HPDE6-E6E7 (cell line): Measurements from ENCODE around the gene RAP1GAP.

Experiments
- DNase-seq: peaks from one replicate; pipeline ENCODE4 v3.0.0; 2011; ENCODE audit warnings: missing footprints; ENCODE audit errors: extremely low spot score

Gene RAP1GAP

DNA sequence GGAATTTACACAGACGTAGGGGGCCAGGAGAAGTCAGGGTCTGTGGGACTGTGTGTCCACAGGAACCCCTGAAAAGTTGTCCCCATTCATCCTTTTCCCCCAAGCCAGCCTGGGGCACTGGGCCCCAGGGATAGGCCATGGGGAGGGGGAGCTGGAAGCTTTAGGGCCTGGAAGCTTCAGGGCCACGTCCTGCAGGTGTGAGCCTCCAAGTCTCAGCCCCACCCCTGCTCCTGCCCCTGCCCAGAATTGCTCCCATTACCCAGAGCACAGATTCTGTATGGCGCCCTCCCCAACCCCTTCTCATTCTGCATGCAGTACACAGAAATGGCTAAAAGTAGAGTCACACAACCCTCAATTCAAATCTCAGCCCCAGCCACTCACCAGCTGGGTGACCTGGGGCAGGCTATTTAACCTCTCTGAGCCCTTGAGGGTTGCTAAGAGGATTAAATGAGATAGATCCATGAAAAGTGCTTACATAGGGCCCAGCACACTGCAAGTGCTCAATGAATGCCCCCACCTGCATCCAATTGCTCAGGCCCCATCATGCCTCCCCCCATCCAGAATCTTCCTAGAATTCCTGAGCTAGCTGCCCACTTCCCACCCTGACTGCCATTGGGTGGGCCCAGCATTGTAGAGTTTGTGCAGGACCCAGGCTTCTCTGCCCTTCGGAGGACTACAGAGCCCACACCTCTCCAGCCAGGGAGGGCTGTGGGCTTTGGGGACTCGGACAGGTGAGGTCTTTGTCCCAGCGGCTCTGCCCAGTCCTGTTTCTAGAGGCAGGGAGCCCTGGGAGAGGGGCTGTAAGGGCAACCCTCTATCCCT, 6.5 kb downstream of the RAP1GAP start:
- DNase-seq = no peak

GRCh38 chr1:21661886-21662285, 7.3 kb downstream of the RAP1GAP start:
- no peak for DNase-seq

- DNase-seq = no peak
Observed at GRCh38 chr1:21659924-21660326, 9.2 kb downstream of the RAP1GAP start.

DNA sequence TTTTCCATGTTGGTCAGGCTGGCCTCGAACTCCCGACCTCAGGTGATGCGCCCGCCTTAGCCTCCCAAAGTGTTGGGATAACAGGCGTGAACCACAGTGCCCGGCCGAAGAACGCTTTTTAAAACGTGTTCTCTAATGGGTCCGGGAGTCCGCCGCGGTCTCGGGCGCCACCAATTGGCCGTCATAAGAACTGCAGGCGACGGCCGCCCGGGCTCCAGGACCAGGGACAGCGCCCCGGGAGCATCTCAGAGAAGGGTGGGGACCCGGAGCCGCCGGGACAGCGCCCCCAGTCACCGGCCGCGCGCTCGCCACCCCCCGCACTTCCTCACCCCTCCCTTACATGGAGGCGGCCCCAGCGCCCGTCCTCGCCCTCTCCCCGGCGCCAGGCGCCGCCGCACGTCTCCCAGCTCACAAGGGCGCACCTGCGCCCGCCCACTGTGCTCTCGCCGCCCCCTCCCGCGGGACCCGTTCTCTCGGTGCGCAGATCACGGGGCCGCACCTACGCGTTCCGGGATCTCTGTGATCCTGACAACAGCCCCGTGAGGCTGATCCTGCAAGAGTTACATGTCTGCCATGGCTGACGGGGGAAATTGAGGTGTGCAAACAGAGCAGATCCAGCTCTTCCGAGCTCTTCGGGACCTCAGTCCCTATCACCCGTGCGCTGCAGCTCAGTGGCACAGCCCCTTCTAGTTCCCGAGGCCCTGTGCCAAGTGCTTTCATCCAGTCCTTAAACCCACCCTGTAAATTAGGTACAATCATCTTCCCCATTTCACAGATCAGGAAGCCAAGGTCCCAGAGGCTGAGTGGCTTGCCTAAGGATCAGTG, 9.8 kb downstream of the RAP1GAP start:
- DNase-seq = peak; percentile 82

DNA sequence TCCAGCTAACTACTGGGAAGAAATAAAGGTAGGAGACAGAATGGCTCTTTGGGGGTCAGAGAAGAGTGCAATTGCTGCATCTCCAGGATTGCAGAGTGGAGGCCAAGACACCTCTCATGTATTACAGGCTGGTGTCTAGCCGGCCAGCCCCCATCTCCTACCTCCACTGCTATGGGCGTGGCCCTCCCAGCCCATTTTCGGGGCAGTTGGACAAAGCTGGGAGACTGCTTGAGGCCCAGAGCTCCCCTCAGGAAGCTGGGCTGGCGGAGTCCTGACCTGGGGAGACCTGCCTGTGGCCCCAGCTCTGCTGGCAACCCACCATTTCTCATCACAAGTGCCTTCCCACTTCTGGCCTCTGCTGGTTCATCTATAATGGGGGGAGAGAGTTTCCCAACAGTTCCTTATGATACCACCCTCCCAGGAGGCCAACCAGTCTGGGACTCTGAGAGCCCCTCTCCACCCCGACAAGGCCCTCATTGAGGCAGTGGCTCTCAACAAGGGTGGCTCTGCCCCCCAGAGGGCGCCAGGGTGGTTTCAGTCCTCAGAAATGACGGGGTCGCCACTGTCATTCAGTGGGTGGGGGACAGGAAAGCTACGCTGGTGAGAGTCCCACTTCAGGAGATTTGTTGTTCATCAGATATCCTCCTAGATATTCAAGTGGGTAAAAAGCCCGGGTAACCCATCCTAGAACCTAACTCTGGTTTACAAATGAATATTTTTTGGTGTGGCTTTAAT, 11.5 kb downstream of the RAP1GAP start:
- DNase-seq = no peak

DNA sequence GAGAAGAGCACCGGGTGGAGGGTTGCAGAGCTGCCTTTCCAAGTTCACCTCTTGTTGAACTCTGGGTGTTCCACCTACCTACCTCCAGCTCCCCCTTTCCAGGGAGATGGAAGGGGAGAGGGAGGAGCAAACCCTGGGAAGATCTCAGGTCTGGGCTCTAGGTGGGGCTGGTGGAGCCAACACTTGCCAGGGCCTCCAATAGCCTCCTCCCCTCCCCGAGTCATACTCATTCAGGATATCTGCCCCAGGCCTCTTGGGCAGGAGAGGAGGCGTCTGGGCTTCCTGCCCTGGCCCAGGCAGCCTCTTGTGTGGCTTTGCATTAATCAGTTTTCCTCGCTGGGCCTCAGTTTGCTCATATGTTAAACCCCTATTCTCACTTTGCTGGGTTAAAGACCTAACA, 13.4 kb downstream of the RAP1GAP start:
- peak; percentile 81 for DNase-seq

DNA sequence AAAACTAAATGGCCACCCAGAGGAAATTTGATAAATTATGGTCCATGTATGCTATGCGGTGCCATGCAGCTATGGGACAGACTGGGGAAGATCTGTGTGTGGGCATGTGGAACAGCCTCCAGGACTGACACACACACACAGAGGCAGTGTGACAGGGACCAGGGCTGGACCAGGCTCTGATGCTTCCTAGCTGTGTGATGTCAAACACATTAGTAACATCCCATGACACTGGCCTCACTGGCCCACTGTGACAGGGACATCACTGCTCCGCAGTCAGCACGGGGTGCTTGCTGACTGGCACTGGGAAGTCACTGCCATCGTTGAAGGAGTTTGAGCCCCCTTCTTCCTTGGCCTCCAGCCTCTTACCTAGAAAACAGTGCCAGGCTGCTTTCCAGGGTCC, 13.9 kb downstream of the RAP1GAP start:
- DNase-seq = no peak

DNA sequence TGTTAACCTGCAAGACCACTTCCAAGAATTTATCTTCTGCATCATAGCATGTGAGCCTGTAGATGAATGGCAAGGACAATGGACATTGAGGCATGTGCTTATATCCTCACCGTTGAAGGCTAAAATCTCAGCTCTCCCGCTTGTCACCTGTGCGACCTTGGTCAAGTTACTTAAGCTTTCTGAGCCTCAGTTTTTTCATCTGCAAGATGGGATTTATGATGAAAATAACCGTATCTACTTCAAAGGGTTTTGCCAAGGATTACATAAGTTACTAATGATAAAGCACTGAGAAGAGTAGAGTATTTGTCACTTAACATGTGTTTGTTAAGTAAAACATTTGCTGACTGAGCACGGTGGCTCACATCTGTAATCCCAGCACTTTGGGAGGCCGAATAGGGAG, 14.9 kb downstream of the RAP1GAP start:
- DNase-seq = no peak

DNA sequence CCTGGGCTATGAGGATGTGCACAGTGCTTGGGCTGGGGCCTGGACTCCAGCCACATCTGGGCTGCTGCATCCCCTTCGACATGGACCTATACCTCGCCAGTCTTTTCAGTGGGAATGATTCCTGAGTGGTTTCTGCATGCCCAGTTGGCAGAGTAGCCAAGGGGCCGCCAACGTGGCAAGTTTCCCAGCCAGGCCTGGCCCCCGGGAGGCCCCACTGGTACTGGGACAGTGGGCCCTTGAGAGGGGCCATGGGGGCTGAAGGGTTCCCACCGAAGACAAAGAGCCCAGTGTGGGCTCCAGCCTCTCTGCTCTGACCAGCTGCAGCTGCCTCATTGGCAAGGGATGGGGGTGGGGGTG, 15.4 kb downstream of the RAP1GAP start:
- DNase-seq = no peak

- DNase-seq = no peak
Observed at GRCh38 chr1:21652937-21653743, 16.0 kb downstream of the RAP1GAP start.

DNA sequence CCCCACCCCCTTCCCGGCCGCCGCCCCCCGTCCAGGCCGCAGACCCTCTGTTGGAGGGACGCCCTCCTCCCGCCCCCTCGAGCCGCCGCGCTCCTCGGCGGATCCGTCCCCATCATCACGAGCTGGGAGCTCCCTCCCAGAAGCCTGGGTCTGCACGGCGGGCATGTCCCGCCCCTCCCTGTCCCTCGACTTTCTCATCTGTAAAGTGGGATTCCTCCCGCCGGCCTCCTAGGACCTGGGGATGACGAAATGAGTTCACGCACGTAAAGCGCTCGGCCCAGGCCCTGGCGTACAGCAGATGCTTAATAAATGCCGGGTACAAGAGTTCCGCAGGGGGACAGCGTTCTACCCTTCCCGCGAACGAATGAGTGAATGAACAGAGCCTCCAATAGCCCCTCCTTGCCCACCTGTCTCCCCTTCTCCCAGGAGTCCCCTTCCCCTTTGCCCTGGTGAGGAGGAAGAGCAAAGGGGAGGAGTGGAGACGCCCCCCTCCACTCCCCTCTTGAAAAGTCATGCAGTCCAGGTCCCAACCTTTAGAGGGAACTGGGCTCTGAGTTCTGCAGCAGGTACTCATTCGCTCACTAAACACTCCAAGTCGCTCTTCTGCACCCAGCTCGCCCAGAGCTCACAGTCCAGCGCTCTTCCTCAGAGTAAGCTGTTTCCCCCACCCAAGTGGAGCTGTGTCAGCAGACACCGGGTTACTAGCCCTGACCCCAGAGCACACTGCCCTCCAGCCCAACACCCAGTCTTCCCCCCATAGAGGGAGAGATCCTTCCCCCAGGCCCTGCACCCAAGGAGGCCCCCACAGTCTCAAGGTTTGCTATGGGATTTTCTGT, 16.8 kb downstream of the RAP1GAP start:
- DNase-seq = no peak

- DNase-seq = no peak
Observed at GRCh38 chr1:21651214-21652042, 17.7 kb downstream of the RAP1GAP start.

DNA sequence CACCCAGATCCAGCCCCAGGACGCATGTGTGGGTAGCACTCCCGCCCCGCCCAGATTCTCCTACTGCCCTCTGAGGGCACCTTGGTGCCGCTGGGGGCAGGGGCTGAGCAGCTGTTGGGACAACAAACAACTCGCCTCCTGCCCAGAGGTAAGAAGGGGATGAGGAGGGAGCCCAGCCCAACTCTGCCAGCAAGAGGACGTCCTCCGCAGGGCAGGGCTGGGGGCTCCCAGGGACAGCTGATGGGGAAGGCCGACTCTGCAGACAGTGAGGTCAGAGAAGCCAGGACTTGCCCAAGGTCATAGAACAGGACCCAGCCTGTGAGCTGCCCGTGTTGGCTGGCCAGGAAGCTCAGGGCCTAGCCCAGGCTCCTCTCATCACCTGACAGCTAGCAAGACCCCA, 18.8 kb downstream of the RAP1GAP start:
- no peak for DNase-seq

GRCh38 chr1:21649315-21649714, 19.8 kb downstream of the RAP1GAP start:
- no peak for DNase-seq

GRCh38 chr1:21648791-21649190, 20.4 kb downstream of the RAP1GAP start:
- no peak for DNase-seq

GRCh38 chr1:21648352-21648730, 20.8 kb downstream of the RAP1GAP start:
- DNase-seq = no peak

DNA sequence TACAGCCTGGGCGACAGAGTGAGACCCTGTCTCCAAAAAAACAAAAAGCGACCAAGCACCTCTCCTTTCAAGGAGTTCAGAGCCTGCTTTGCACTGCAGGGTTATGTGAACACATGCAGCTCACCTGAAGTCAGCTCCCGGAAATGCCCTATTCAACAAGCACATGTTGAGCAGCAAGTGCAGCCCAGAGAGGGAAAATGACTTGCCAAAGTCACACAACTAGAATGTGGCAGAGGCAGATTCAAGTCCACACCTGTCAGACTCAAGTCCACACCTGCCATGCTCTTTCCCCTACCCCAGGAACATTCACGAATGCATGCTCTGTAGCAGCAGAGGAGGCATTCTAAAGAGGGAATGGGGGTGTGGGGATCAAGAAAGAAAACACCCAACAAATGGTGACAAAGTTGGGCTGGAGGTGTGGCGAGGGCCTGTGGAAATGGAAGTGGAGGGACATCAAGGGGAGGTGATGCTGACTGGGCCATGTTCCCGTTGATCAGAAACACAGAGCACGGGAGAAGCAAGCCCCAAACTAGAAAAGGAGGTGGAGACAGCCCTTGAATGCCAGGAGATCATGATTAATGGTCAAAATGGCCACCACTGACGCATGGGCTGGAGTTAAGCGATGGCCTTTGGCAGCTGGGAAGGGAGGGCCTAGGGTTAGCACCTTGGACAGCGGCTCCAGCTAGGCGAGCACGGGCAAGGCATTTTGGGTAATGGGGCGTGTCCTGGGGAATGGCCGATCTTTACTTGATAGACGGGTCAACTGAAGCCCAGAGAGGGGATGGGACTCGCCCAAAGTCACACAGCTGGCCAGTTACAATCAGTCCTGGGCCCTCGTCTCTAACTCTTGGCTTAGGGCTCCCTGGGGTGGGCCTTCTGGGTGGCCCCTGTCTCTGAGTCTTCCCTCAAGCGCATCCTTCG, 21.5 kb downstream of the RAP1GAP start:
- DNase-seq = peak; percentile 67

- DNase-seq = no peak
Observed at GRCh38 chr1:21645550-21645949, 23.6 kb downstream of the RAP1GAP start.

GRCh38 chr1:21644906-21645305, 24.3 kb downstream of the RAP1GAP start:
- DNase-seq = no peak
